Hepatocyte (in vitro differentiated cells): ENCODE results near the gene BTN1A1. TPM values are rescaled to one million over a fixed set of nuclear protein-coding genes. Genes with fewer than 3 reads are reported as not detected.

Source experiments
- DNase-seq: peaks from one replicate; pipeline ENCODE4 v3.0.0-alpha.2; 2016; ENCODE audit warnings: low spot score
- H2AFZ ChIP-seq: fragments of 200-600 bp; sonication (generic); 2 replicates; pipeline ENCODE4 v1.6.0; 2016; ENCODE audit warnings: antibody characterized with exemption, mild to moderate bottlenecking
- H3K27ac ChIP-seq: fragments of 200-600 bp; sonication (generic); 2 replicates; pipeline ENCODE4 v1.5.1; 2016; ENCODE audit warnings: mild to moderate bottlenecking
- H3K27me3 ChIP-seq: fragments of 200-600 bp; sonication (generic); 2 replicates; pipeline ENCODE4 v1.6.1; 2016
- H3K36me3 ChIP-seq: fragments of 200-600 bp; sonication (generic); replicated peaks from 2 replicates; pipeline ENCODE4 v1.5.1; 2016; ENCODE audit warnings: low read depth; ENCODE audit not compliant: insufficient read depth
- H3K4me1 ChIP-seq: fragments of 200-600 bp; sonication (generic); 2 replicates; pipeline ENCODE4 v1.5.1; 2016; ENCODE audit warnings: mild to moderate bottlenecking, moderate library complexity; ENCODE audit not compliant: insufficient read depth
- H3K4me2 ChIP-seq: fragments of 200-600 bp; sonication (generic); 2 replicates; pipeline ENCODE4 v1.6.0; 2016
- H3K4me3 ChIP-seq: fragments of 200-600 bp; sonication (generic); 2 replicates; pipeline ENCODE4 v1.5.1; 2016; ENCODE audit warnings: mild to moderate bottlenecking
- H3K79me2 ChIP-seq: fragments of 200-600 bp; sonication (generic); 2 replicates; pipeline ENCODE4 v1.6.0; 2017; ENCODE audit warnings: mild to moderate bottlenecking
- H3K9me2 ChIP-seq: fragments of 200-600 bp; sonication (generic); replicated peaks from 2 replicates; pipeline ENCODE4 v1.6.0; 2017; ENCODE audit warnings: mild to moderate bottlenecking; ENCODE audit not compliant: insufficient read depth
- H3K9me3 ChIP-seq: fragments of 200-600 bp; sonication (generic); 2 replicates; pipeline ENCODE4 v1.5.1; 2016; ENCODE audit warnings: low read depth, mild to moderate bottlenecking
- H4K20me1 ChIP-seq: fragments of 200-600 bp; sonication (generic); 2 replicates; pipeline ENCODE4 v1.6.0; 2016; ENCODE audit warnings: mild to moderate bottlenecking; ENCODE audit not compliant: insufficient read depth, poor library complexity, severe bottlenecking
- EZH2 ChIP-seq: fragments of 200-600 bp; sonication (generic); IDR thresholded peaks from 2 replicates; pipeline ENCODE4 v1.6.1; 2016; ENCODE audit warnings: antibody characterized with exemption, mild to moderate bottlenecking, borderline replicate concordance
- EZH2phosphoT487 ChIP-seq: fragments of 200-600 bp; sonication (generic); IDR thresholded peaks from one replicate; pipeline ENCODE4 v1.6.1; 2018; ENCODE audit warnings: antibody characterized with exemption, mild to moderate bottlenecking, low read depth, moderate library complexity; ENCODE audit not compliant: unreplicated experiment, severe bottlenecking
- WGBS: methylation state at CpG from one replicate; pipeline ENCODE4 v1.1.6; 2016; ENCODE audit warnings: low lambda C conversion rate; ENCODE audit errors: missing lambda C conversion rate; 5-methylcytosine and 5-hydroxymethylcytosine counted together
- polyA plus RNA-seq: library from polyadenylated mRNA; unstranded; fragments of >200 nt; fragmentation: Nextera tagmentation; extraction: Ambion mirVana; gene quantifications from 2 replicates; pipeline ENCODE4 v1.2.1, GENCODE V29; 2016
- total RNA-seq: library from RNA; depleted of rRNA; stranded (reverse); fragments of >200 nt; gene quantifications from 2 replicates; pipeline ENCODE4 v1.2.3, GENCODE V29; 2014
- TF ChIP-seq, protein P1 (sequence below): fragments of 200-600 bp; sonication (generic); IDR thresholded peaks from 2 replicates; pipeline ENCODE4 v1.5.1; 2016; ENCODE audit warnings: antibody characterized with exemption, mild to moderate bottlenecking; ENCODE audit not compliant: poor library complexity

BTN1A1 gene
- total and polyA plus RNA-seq, 2 experiments from 2014 or later: 0.59 to 0.60 TPM

DNA sequence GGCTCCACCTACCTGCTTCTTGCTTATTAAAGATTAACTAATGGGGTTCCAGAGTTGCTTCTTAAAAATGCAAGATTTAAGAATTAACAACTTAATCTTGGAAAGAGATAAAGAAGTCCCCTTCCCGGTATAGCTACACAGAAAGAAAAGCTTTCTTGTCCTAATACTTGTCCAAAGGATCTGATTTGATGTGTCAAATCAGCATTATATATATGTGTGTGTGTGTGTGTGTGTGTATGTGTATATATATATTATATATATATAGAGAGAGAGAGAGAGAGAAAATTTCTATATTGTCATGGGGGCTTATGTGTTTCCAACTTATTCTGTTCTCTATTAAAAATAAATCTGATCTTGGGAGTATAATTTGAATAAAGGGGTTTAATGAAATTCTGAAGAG, 33.4 kb downstream of the BTN1A1 start:
- peak overlapping the region; percentile 85 for H3K27ac ChIP-seq
- H3K4me3 ChIP-seq: peak overlapping the region; percentile 71
- H3K4me2 ChIP-seq: peak overlapping the region; percentile 82
- no peak for TF ChIP-seq EZH2
- no peak for TF ChIP-seq EZH2phosphoT487
- TF ChIP-seq, protein P1, sequence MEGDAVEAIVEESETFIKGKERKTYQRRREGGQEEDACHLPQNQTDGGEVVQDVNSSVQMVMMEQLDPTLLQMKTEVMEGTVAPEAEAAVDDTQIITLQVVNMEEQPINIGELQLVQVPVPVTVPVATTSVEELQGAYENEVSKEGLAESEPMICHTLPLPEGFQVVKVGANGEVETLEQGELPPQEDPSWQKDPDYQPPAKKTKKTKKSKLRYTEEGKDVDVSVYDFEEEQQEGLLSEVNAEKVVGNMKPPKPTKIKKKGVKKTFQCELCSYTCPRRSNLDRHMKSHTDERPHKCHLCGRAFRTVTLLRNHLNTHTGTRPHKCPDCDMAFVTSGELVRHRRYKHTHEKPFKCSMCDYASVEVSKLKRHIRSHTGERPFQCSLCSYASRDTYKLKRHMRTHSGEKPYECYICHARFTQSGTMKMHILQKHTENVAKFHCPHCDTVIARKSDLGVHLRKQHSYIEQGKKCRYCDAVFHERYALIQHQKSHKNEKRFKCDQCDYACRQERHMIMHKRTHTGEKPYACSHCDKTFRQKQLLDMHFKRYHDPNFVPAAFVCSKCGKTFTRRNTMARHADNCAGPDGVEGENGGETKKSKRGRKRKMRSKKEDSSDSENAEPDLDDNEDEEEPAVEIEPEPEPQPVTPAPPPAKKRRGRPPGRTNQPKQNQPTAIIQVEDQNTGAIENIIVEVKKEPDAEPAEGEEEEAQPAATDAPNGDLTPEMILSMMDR: no peak
- H4K20me1 ChIP-seq: no peaks in the 10 kb centered on the region
- no peaks in the 10 kb centered on the region for H3K36me3 ChIP-seq
- H3K4me1 ChIP-seq: peaks cover 6% of the 10 kb centered on the region
- no peaks in the 10 kb centered on the region for H3K9me3 ChIP-seq
- H3K27me3 ChIP-seq: no peaks in the 10 kb centered on the region
- H3K9me2 ChIP-seq: no peaks in the 10 kb centered on the region
- WGBS: 0% methylated on average over 1 of the region's 1 CpG
- H2AFZ ChIP-seq: peak overlapping the region; percentile 70
- H3K79me2 ChIP-seq: no peaks in the 10 kb centered on the region
- DNase-seq: no peak

DNA sequence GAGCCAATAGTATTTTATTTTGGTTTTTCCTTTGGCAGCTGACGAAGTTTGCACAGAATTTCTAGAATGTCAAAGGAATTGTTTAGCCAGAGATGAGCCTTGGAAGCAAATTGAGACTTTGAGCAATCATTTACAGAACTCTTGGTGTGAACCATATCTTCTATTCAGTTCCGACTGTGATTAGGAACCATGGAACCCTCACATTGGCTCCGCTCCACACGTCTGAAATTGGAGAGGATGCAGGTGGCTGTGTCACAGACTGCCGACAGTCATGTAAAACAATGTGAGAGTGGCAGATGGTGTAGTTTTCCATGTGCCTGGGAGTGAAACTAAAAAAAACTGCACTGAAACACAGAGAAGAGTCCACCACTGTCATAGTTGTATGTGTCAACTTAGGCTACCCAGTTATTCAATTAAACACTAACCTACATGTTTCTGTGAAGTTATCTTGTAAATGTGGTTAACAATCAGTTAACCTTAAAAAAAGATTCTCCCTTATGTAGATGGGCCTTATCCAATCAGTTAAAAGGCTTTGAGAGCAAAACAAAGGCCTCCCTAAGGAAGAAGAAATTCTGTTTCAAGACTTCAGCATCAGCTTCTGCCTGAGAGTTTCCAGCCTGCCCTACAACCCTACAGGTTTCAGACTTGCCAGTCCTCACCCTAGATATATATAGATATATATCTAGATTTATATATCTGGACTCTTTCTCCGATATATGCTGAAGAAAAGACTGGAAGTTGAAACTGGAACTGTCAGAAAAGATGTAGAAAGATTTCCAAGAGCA, 34.8 kb downstream of the BTN1A1 start:
- no peaks in the 10 kb centered on the region for H3K9me2 ChIP-seq
- no peak overlapping the region for H2AFZ ChIP-seq
- no peaks in the 10 kb centered on the region for H3K27me3 ChIP-seq
- H3K79me2 ChIP-seq: peaks cover 13% of the 10 kb centered on the region
- H3K36me3 ChIP-seq: no peaks in the 10 kb centered on the region
- H3K9me3 ChIP-seq: no peaks in the 10 kb centered on the region
- H4K20me1 ChIP-seq: no peaks in the 10 kb centered on the region
- H3K27ac ChIP-seq: no peak overlapping the region
- H3K4me1 ChIP-seq: peaks cover 12% of the 10 kb centered on the region
- no peak for DNase-seq
- H3K4me3 ChIP-seq: no peak overlapping the region
- no peak for TF ChIP-seq EZH2phosphoT487
- TF ChIP-seq, protein P1: no peak
- no peak for TF ChIP-seq EZH2
- H3K4me2 ChIP-seq: no peak overlapping the region
- WGBS: 80% methylated on average over 6 of the region's 6 CpGs

DNA sequence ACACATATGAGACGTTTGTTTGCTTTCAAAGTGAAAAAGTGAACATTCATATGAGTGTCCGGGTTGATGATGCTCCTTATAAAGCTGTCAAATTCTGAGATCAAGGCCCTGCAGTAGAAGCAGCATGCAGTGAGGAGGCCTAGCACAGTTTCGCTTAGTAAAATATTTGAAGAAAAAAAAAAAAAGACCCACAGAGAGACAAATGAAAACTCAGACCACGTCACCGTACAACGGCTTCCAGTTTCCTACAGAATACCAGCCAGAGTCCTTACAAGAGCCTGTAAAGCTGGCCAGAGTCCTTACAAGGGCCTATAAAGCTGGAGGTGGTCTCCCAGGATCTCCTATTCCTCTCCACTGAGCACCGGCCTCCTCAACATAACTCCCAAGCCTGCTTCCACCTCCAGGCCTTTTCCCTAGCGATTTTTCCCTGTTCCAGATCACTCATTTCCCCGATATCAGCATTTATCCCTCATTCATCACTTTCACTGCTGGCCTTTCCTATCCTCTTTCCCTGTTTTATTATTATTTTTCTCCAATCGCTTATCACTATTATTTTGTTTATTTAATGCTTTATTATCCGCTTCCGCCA, 36.6 kb downstream of the BTN1A1 start:
- H3K4me2 ChIP-seq: peak overlapping the region; percentile 75
- 17% methylated on average over 12 of the region's 12 CpGs for WGBS
- H2AFZ ChIP-seq: peak overlapping the region; percentile 69
- H3K36me3 ChIP-seq: no peaks in the 10 kb centered on the region
- TF ChIP-seq EZH2 (no peak), EZH2phosphoT487 (no peak)
- TF ChIP-seq, protein P1: no peak
- H3K27me3 ChIP-seq: no peaks in the 10 kb centered on the region
- no peaks in the 10 kb centered on the region for H4K20me1 ChIP-seq
- peaks cover 12% of the 10 kb centered on the region for H3K4me1 ChIP-seq
- H3K79me2 ChIP-seq: peaks cover 29% of the 10 kb centered on the region
- peak overlapping the region; percentile 97 for H3K27ac ChIP-seq
- no peaks in the 10 kb centered on the region for H3K9me3 ChIP-seq
- peak overlapping the region; percentile 54 for H3K4me3 ChIP-seq
- peak; percentile 59 for DNase-seq
- no peaks in the 10 kb centered on the region for H3K9me2 ChIP-seq
